NCI-H2171 treated with DMSO at 0.1 percent for 48 hours (cell line): ENCODE results near the gene TMEM245.
A peak's percentile ranks its signal among the peaks of the same experiment; 100 is the strongest.
"Not testable (repeated sequence)": the region's sequence is repeated elsewhere in the genome, so short reads cannot be mapped to it uniquely, and the experiment has no call there.

Experiments
- DNase-seq: peaks from one replicate; lab custom pipeline; 2025; lab: John Stamatoyannopoulos, UW

Gene TMEM245

GRCh38 chr9:108991479-108991878 lies 128.3 kb downstream of the TMEM245 start:
- no peak for DNase-seq

GRCh38 chr9:108983885-108984284 lies 135.9 kb downstream of the TMEM245 start:
- DNase-seq, result no peak

GRCh38 chr9:108980893-108981292 lies 138.9 kb downstream of the TMEM245 start:
- DNase-seq, result peak; percentile 79

- DNase-seq, result no peak
These were observed 141.5 kb downstream of the TMEM245 start for GRCh38 chr9:108978205-108978604.

- DNase-seq, result no peak
These were observed 145.9 kb downstream of the TMEM245 start for GRCh38 chr9:108973895-108974294.

- DNase-seq, result no peak
These were observed 147.0 kb downstream of the TMEM245 start for GRCh38 chr9:108972626-108973209.

GRCh38 chr9:108972186-108972585 lies 147.6 kb downstream of the TMEM245 start:
- no peak for DNase-seq

- DNase-seq, result not testable (repeated sequence)
These were observed 148.4 kb downstream of the TMEM245 start for GRCh38 chr9:108971392-108971791.

- no peak for DNase-seq
These were observed 151.8 kb downstream of the TMEM245 start for GRCh38 chr9:108967916-108968315.
